ENCODE measurements around the gene CORO1C.
"Not testable (repeated sequence)": the region's sequence is repeated elsewhere in the genome, so short reads cannot be mapped to it uniquely, and the experiment has no call there.

The CORO1C gene

DNA sequence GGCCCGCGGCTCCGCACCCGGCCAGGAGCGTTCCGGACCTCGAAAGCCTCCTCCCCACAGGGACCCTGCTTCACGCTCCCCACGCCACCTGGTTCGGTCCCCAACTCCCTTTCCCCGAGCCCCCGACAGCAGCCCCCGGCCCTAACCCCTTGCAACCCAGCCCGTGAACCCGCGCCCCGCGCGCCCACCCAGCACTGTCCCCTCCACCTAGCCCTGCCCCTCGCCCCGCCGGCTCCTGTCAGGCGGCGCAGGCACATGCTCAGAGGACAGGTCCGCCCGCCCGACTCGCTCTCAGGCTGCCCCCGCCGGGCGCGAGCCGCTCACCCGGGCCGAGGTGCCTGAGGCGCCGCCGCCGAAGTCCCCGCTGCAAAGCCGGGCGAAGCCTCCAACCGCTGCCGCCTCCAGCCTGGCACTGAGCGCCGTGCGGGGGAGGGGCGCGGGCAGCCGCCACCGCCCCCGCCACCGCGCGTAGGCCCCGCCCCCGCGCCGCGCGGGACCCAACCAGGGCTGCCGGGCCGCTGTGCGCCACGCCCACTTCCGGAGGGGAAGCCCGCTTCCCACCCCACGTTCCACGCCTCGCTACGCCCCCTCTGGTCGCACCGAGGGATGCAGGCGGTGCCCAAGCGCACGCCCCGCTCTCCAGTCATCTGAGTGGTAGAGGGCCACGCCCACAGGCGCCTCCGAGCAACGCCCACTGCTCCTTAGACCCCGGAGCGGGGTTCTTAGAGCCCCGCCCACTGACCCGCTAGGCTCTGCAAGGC is at the start of gene CORO1C:
Gene CORO1C, minus strand, starts transcription at position 414 of the 761 bp plus-strand sequence. CDS start 30,200 bp downstream, outside the sequence.
- no peaks in the 10 kb centered on the region for H3K27me3 ChIP-seq (ENCODE audit: control insufficient read depth, insufficient read depth, low read length)
- peak within 1 kb of the TSS; percentile 90 for H3K4me3 ChIP-seq (ENCODE audit: low read length)
- H3K36me3 ChIP-seq (ENCODE audit: control insufficient read depth, insufficient read depth, low read length): no peaks in the 10 kb centered on the region
- peak within 1 kb of the TSS; percentile 98 for H3K27ac ChIP-seq (ENCODE audit: low read depth, low read length)
- peaks cover 25% of the 10 kb centered on the region for H3K4me1 ChIP-seq (ENCODE audit: control insufficient read depth, insufficient read depth, low read length)
- H3K9ac ChIP-seq (ENCODE audit: low read length): peak within 1 kb of the TSS; percentile 97

DNA sequence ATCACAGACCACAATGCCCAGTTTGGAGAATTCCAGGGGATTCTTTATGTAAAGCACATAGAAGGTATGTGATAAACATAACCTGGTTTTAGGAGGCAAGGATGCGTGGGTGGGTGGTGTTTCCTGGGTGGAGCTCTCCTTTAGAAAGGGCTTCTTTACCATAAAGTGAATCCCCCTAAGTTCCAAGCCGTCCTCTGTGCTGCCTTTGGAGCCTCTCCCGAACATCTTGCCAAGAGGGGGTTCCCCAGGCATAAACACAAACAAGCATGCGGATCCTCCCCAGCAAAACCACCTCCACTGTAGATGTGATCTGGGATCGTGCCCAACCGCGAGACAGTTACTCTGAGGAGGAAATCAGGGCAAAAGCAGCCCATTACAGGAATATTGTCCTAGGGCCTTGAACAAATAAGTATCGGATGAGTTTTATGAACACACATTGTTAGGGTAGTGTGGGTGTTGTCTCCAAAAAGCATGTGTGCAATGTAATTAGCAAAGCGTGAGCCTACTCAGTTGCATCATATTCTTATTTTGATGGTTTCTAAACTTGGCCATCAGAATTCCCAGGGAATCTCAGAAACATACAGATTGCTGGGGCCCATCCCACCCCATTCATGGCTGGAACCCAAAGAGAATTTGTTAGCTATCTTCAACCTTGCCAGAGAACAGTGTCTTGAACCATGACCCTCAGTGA is 48.8 kb upstream of the CORO1C start:
- no peak overlapping the region for H3K27ac ChIP-seq (ENCODE audit: low read depth, low read length)
- H3K27me3 ChIP-seq (ENCODE audit: control insufficient read depth, insufficient read depth, low read length): no peaks in the 10 kb centered on the region
- H3K9ac ChIP-seq (ENCODE audit: low read length): no peak overlapping the region
- no peaks in the 10 kb centered on the region for H3K4me1 ChIP-seq (ENCODE audit: control insufficient read depth, insufficient read depth, low read length)
- no peaks in the 10 kb centered on the region for H3K36me3 ChIP-seq (ENCODE audit: control insufficient read depth, insufficient read depth, low read length)
- H3K4me3 ChIP-seq (ENCODE audit: low read length): no peak overlapping the region

GRCh38 chr12:108778053-108778452 is 46.7 kb upstream of the CORO1C start:
- Histone ChIP-seq H3K4me3 (ENCODE audit: low read length) (no peak overlapping the region), H3K4me1 (ENCODE audit: control insufficient read depth, insufficient read depth, low read length) (peaks cover 19% of the 10 kb centered on the region), H3K27ac (ENCODE audit: low read depth, low read length) (no peak overlapping the region), H3K27me3 (ENCODE audit: control insufficient read depth, insufficient read depth, low read length) (no peaks in the 10 kb centered on the region), H3K9ac (ENCODE audit: low read length) (no peak overlapping the region), H3K36me3 (ENCODE audit: control insufficient read depth, insufficient read depth, low read length) (no peaks in the 10 kb centered on the region)

- Histone ChIP-seq H3K4me1 (ENCODE audit: control insufficient read depth, insufficient read depth, low read length) (peaks cover 22% of the 10 kb centered on the region), H3K9ac (ENCODE audit: low read length) (no peak overlapping the region), H3K36me3 (ENCODE audit: control insufficient read depth, insufficient read depth, low read length) (no peaks in the 10 kb centered on the region), H3K27ac (ENCODE audit: low read depth, low read length) (no peak overlapping the region), H3K4me3 (ENCODE audit: low read length) (no peak overlapping the region), H3K27me3 (ENCODE audit: control insufficient read depth, insufficient read depth, low read length) (no peaks in the 10 kb centered on the region)
These were observed 45.8 kb upstream of the CORO1C start for GRCh38 chr12:108777156-108777555.

- no peaks in the 10 kb centered on the region for H3K27me3 ChIP-seq (ENCODE audit: control insufficient read depth, insufficient read depth, low read length)
- H3K27ac ChIP-seq (ENCODE audit: low read depth, low read length): peak overlapping the region; percentile 96
- peak overlapping the region; percentile 21 for H3K9ac ChIP-seq (ENCODE audit: low read length)
- no peaks in the 10 kb centered on the region for H3K36me3 ChIP-seq (ENCODE audit: control insufficient read depth, insufficient read depth, low read length)
- H3K4me1 ChIP-seq (ENCODE audit: control insufficient read depth, insufficient read depth, low read length): peaks cover 22% of the 10 kb centered on the region
- H3K4me3 ChIP-seq (ENCODE audit: low read length): peak overlapping the region; percentile 42
These were observed 42.8 kb upstream of the CORO1C start for GRCh38 chr12:108773798-108774788.

DNA sequence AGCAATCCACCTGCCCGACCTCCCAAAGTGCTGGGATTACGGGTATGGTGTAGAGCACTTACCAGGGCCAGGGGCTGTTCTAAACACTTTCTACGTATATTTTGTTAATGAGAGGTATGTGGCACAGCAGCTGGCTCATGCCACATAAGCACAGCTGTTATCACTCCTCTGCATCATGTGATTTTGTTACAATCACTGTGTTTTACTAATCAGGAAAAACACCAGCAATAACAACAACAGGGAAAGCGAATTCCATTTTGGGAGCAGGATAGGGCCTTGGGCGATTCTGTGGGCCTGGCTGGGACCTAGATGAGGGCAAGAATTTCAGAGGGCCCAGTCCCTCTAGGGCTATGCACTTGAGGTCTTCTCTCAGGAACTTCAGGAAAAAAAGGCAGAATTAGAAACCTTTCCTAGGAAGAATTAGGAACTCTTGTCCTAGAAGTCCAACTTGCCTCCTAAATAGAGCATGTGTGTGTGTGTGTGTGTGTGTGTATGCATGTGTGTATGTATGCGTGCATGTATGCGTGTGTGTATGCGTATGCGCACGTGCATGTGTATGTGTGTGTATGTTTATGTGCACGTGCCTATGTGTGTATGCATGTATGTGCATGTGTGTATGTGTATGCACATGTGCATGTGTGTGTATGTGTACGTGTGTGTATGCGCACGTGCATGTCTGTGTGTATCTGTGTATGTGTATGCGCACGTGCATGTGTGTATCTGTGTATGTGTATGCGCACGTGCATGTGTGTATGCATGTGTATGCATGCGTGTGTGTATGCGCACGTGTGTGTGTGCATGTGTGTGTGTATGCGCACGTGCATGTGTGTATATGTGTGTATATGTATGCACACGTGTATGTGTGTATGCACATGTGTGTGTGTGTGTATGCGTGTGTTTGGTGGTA is 41.8 kb upstream of the CORO1C start:
- H3K4me1 ChIP-seq (ENCODE audit: control insufficient read depth, insufficient read depth, low read length): peaks cover 26% of the 10 kb centered on the region
- H3K36me3 ChIP-seq (ENCODE audit: control insufficient read depth, insufficient read depth, low read length): no peaks in the 10 kb centered on the region
- H3K27ac ChIP-seq (ENCODE audit: low read depth, low read length): peak overlapping the region; percentile 96
- H3K4me3 ChIP-seq (ENCODE audit: low read length): peak overlapping the region; percentile 42
- H3K9ac ChIP-seq (ENCODE audit: low read length): no peak overlapping the region
- no peaks in the 10 kb centered on the region for H3K27me3 ChIP-seq (ENCODE audit: control insufficient read depth, insufficient read depth, low read length)

DNA sequence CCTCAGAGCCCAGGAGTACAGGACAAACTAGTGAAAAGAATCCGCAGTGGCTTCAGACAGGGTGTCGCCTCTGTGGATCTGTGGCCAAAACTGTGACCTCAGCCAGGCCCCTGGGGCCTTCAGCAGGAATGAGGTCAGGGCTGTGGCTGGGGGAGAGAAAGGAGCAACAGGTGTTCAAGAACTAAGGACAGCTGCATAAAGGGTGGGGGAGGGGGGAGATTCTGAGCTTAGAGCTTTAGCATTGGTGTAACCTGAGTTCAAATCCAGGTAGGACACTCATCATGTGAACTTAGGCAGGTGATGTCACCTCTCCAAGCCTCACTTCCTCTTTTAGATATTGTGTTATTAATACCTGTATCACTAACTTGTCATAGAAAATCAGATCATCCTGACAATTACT is 40.9 kb upstream of the CORO1C start:
- H3K27ac ChIP-seq (ENCODE audit: low read depth, low read length): peak overlapping the region; percentile 96
- H3K4me3 ChIP-seq (ENCODE audit: low read length): no peak overlapping the region
- H3K4me1 ChIP-seq (ENCODE audit: control insufficient read depth, insufficient read depth, low read length): peaks cover 26% of the 10 kb centered on the region
- no peak overlapping the region for H3K9ac ChIP-seq (ENCODE audit: low read length)
- H3K36me3 ChIP-seq (ENCODE audit: control insufficient read depth, insufficient read depth, low read length): no peaks in the 10 kb centered on the region
- H3K27me3 ChIP-seq (ENCODE audit: control insufficient read depth, insufficient read depth, low read length): no peaks in the 10 kb centered on the region

- Histone ChIP-seq H3K27ac (ENCODE audit: low read depth, low read length) (peak overlapping the region; percentile 96), H3K4me1 (ENCODE audit: control insufficient read depth, insufficient read depth, low read length) (peaks cover 26% of the 10 kb centered on the region)
- not testable (repeated sequence) for H3K27me3 ChIP-seq (ENCODE audit: control insufficient read depth, insufficient read depth, low read length); H3K36me3 ChIP-seq (ENCODE audit: control insufficient read depth, insufficient read depth, low read length); H3K4me3 ChIP-seq (ENCODE audit: low read length); H3K9ac ChIP-seq (ENCODE audit: low read length)
These were observed 40.5 kb upstream of the CORO1C start for GRCh38 chr12:108771835-108772234.

- peak overlapping the region; percentile 68 for H3K27ac ChIP-seq (ENCODE audit: low read depth, low read length)
- no peak overlapping the region for H3K4me3 ChIP-seq (ENCODE audit: low read length)
- peaks cover 26% of the 10 kb centered on the region for H3K4me1 ChIP-seq (ENCODE audit: control insufficient read depth, insufficient read depth, low read length)
- no peaks in the 10 kb centered on the region for H3K36me3 ChIP-seq (ENCODE audit: control insufficient read depth, insufficient read depth, low read length)
- no peak overlapping the region for H3K9ac ChIP-seq (ENCODE audit: low read length)
- no peaks in the 10 kb centered on the region for H3K27me3 ChIP-seq (ENCODE audit: control insufficient read depth, insufficient read depth, low read length)
These were observed 39.6 kb upstream of the CORO1C start for GRCh38 chr12:108770963-108771362.

DNA sequence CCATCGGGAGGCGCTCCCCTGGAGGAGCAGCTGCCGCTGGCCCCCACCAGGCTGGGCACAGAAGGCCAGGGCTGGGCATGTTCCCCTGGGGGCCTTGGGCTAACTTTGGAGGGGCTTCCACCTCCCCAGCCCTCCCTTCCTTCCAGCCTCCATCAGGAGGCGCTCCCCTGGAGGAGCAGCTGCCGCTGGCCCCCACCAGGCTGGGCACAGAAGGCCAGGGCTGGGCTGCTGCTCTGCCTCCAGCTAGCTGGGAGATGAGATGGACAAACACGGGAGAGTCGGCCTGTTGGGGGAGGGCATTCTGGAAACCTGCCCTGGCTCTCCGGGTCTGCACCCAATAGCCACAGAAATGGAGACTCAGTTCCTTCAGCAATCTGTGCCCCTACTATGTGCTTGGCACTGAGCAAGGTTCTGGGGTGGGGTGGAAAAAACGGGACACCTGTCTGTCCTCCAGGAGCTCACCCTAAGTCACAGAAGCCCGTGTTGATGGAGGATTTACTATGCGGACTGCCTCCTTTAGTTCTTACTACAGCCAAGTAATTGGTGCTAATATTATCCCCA is 39.0 kb upstream of the CORO1C start:
- peaks cover 26% of the 10 kb centered on the region for H3K4me1 ChIP-seq (ENCODE audit: control insufficient read depth, insufficient read depth, low read length)
- H3K27ac ChIP-seq (ENCODE audit: low read depth, low read length): peak overlapping the region; percentile 68

More for the DNA sequence above, 39.0 kb upstream of the CORO1C start:
- H3K4me3 ChIP-seq (ENCODE audit: low read length): no peak overlapping the region
- H3K27me3 ChIP-seq (ENCODE audit: control insufficient read depth, insufficient read depth, low read length): no peaks in the 10 kb centered on the region
- no peak overlapping the region for H3K9ac ChIP-seq (ENCODE audit: low read length)
- no peaks in the 10 kb centered on the region for H3K36me3 ChIP-seq (ENCODE audit: control insufficient read depth, insufficient read depth, low read length)

All from rectal smooth muscle tissue (tissue), 1 donor.